Measurements from ENCODE around the gene MRPL20.
"Not testable (repeated sequence)": the region's sequence is repeated elsewhere in the genome, so short reads cannot be mapped to it uniquely, and the experiment has no call there.

The MRPL20 gene

DNA sequence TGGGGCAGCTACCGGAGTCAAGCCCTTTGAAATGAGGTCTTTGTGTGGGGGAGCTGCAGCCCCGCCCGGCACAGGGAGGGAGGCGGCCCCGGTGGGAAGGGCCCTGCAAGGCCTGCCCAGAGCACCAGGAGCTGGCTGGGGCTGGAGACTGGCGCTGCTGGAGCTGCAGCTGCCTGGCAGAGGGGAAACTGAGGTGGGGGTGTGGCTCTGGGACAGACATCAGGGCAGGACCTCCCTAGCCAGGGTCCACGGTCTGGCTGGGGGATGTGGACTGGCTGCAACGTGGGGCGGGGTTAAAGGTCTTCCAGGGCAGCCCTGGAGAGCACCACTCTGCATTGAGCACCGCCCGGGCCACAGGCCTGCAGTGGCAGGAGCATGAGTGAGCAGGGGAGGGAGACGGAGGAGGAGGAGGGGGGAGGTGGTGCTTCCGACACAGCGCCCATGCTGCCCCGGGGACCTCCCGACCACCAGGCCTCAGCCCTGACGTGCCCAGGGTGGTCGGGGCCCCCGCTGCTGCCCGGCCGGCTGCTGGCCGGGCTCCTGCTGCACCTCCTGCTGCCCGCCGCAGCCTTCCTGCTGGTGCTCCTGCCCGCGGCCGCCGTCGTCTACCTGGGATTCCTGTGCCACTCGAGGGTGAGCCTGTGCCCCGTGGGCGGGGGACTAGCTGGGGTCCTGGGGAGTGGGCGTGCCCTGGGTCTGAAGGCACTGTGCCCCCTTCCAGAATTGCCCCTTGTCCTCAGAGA is 18.8 kb upstream of the MRPL20 start:
- DNase-seq (ENCODE audit: low read depth), result no peak

DNA sequence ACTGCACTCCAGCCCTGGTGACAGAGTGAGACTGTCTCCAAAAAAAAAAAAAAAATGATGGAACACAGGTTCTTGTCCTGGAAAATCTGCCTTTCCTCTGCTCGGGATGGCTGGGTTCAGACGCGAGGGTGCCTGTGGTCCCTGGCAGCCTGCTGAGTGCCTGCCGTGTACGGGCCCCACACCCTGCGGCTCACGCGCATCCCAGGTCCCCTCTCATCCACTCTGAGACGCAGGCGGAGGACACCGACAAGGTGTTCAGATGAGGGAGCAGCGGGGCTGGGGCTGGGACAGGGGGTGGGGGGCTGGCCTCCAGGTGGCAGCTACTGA is 18.3 kb upstream of the MRPL20 start:
- DNase-seq (ENCODE audit: low read depth), result no peak

DNA sequence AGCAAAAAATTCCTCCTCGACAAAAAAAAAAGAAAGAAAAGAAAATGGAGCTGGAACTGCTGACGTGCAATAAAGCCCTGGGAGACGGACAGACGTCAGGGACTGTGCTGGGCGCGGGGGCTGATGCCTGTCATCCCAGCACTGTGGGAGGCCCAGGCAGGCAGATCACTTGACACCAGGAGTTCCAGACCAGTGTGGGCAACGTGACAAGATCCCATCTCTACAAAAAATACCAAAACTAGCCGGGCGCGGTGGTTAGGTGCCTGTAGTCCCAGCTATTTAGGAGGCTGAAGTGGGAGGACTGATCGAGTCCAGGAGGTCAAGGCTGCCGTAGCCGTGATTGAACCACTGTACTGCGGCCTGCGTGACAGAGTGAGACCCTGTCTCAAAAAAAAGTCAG is 17.6 kb upstream of the MRPL20 start:
- DNase-seq (ENCODE audit: low read depth), result no peak

DNA sequence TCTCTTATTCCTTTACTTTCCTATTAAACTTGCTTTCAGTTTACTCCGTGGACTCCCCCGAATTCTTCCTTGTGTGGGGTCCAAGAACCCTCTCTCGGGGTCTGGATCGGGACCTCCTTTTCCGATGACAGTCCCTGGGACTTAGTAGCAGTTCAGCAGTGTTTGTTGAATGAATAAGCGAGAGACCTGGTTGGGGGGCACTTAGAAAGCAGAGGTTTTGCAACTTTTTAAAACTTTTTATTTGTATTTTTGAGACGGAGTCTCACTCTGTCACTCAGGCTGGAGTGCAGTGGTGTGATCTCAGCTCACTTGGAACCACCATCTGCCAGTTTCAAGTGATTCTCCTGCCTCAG is 16.1 kb upstream of the MRPL20 start:
- no peak for DNase-seq (ENCODE audit: low read depth)

DNA sequence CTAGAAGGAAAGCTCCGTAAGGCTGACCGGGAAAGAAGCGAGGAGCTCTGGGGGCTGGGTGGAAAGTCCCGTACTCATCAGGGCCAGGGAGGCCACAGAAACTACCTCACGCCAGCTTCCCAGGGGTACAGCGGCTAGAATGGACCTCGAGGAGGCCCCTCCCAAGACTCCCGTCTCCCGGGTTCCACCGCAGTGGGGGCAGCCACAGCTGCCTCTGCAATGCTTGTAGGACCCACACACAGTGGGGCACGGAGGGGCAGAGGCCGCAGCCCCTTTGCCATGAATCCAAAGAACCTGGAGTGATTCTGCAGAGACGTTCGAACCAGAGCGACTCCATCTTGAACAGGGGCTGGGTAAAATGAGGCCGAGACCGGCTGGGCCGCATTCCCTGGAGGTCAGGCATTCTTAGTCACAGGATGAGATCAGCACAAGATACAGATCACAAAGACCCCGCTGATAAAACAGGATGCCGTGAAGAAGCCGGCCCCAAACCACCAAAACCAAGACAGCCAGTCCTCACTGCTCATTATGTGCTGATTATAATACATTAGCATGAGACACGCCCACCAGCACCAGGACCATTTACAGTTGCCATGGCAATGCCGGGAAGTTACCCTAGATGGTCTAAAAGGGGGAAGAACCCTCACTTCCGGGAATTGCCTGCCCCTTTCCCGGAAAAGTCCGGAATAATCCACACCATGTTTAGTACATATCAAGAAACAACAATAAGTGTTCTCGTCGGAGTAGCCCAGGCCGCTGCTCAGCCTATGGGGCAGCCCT is 15.6 kb upstream of the MRPL20 start:
- DNase-seq (ENCODE audit: low read depth), result peak; percentile 43

DNA sequence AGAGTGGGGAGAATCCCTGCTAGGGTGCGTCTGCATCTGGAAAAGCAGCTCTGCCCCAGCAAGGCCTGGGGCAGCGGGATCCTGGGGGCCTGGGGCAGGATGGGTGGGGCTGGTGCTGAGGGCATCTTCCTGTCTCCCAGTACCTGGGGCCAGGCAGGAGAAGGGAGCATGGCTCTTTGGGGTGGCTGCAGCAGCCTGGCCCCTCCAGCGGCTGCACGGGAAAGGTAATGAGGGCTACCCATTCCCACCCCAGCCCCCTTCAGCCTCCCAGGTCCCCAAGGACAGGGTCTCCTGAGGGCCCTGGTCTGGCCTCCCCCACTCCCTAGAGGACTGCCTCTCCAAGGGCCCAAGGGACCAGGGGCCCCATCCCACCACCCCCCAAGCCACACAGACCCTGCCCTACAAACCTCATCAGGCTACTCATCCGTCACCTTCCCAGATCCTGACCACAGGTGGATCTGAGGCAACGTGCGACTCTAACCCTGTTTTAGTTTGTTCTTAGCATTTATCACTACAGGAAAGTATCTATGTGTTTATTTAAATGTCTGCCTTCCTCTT is 14.9 kb upstream of the MRPL20 start:
- no peak for DNase-seq (ENCODE audit: low read depth)

DNA sequence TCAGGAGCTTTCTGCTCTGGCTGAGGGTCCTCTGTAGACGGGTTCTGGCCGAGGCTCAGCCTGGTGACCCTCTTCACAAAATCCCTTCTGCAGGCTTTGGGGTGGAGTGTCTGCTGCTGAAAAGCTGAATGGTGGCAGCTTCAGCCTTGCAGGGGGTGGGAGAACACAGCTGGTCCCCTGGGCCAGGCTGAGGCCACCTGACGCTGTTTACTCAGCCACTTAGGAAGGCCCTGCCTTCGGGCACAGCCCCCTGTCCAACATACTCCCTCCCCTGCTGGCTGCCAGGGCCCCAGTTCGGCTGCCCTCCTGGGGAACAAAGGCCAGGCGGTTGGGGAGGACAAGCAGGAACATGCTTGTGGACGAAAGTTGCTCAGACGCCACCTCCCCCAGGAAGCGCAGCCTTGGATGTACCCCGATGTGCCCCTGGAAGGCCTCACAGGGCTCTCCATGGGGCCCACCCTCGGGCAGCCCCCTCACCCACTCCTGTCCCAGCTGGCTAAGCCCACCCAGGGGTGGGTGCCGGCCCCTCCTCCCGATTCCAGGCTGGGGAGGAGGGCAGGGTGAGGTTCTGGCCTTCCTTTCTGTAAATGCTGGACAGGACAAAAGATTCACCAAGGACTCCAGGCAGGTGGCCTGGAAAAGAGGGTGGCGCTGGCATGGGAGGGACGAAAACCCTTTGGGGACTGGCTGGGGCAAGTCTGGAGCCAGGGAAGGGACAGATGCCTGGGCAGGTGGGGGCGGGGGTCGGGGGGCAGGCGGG is 14.2 kb upstream of the MRPL20 start, which contains the start of gene ANKRD65:
Gene ANKRD65, minus strand, starts transcription at position 130 of the 760 bp plus-strand sequence. CDS start 271 bp downstream, outside the sequence.
- DNase-seq (ENCODE audit: low read depth), result no peak

DNA sequence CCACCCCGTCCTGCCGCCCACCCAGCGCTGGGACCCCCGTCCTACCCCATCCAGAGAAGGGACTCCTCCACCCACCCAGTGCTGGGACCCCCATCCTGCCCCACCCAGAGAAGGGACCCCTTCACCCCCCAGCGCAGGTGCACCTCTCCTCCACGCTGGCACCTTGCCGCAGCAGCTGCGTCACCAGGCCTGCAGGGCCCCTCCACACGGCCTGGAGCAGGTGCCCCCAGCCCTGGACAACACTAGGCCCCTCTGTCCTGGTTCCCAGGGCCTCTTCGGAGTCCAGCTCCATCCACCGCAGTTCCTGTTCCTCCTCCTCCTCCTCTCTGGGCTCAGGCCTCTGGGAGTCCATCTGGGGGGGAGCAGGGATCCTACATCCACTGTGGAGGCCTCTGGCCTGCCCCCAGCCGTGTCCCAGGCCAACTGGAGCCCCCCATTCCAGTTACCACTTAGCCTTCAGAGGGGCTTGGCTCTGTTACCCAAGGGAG is 13.6 kb upstream of the MRPL20 start:
- DNase-seq (ENCODE audit: low read depth), result no peak

DNA sequence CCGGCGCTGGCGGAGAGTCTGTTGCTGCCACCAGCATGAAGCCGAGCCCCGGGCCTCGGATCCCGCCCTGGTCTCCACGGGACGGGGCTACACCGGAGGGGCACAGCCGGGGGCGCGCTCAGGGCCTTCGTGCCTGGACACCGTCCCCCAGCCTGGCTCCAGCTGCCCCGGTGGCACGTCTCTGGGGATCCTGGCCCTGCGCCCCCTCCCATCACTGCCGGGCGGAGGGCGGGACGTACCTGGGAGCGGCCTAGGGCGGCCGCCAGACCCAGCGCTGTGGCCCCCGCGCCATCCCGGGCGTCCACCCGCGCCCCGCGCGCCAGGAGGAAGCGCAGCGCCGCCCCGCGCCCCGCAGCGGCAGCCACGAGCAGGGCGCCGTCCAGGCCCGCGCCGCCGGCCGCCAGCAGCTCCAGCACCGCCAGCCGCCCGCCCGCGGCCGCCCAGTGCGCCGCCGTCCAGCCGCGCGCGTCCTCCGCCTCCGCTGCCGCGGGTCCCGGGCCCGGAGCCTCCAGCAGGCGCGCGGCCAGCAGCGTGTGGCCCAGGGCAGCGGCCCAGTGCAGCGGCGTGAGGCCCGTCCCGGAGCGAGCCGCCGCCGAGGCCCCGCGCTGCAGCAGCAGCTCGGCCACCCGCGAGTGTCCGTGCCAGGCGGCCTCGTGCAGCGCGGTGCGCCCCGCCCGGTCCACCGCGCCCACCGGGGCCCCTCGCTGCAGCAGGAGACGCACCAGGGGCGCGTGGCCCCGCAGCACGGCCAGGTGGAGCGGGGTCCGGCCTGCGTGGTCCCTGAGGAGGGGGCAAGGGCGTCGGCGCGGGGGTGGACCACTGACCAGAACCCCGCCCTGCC is 12.9 kb upstream of the MRPL20 start:
- no peak for DNase-seq (ENCODE audit: low read depth)

DNA sequence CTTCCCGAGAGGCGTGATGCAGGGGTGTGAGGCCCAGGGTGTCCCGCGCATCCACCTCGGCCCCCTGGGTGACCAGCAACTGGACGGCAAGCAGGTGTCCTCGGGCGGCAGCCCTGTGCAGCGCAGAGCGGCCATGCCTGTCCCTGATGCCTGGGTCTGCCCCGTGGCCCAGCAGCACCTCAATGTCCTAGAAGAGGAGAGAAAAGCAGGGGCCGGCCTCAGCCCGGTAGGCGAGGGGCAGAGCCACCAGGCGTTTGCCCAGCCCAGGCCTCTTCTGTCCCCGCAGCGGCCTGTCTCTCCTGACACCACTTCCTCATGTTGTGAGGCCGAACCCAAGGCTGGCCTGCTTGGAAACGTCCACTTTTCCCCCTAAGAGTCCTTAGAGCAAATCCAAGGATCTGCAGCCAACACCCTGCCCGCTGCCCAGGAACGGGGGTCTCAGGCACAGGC is 12.3 kb upstream of the MRPL20 start:
- DNase-seq (ENCODE audit: low read depth), result no peak

DNA sequence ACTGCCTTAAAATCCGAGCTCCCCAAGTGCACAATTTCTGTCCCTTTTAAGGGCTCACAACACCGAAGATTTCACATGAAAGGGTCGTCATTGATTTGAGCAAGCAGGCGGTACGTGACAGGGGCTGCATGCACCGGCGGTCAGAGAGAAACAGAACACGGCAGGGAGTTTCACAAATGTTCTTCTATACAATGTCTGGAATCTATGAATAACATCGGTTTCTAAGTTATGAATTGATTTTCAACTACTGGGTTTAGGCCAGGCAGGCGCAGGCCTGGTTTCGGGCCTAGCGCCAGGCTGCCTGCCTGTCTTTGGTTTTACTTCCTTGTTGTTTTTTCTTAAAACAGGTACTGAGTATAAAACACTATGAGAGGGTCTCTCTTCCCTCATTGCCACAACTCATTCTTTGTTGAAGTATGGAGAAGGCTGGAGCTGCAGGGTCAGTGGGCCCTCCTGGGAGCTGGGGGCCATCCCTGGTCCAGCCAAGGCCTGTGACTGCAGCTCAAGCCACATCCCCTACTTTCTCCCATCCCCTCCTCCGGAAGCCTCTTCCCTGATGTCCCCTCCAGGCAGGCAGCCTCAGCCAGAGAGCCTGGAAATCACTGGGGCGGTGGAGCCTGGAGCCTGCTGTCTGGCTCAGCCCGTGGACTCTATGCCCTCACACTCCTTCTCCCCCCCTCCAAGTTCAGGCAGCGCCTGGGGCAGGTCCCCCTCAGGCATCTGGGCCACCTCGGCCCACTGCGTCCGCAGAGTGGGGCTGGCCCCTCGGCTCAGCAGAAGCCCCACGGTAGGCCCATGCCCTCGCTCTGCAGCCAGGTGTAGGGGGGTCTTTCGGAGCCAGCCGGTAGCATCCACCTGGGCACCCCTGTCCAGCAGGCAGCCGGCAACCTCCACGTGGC is 11.6 kb upstream of the MRPL20 start:
- DNase-seq (ENCODE audit: low read depth), result no peak

DNA sequence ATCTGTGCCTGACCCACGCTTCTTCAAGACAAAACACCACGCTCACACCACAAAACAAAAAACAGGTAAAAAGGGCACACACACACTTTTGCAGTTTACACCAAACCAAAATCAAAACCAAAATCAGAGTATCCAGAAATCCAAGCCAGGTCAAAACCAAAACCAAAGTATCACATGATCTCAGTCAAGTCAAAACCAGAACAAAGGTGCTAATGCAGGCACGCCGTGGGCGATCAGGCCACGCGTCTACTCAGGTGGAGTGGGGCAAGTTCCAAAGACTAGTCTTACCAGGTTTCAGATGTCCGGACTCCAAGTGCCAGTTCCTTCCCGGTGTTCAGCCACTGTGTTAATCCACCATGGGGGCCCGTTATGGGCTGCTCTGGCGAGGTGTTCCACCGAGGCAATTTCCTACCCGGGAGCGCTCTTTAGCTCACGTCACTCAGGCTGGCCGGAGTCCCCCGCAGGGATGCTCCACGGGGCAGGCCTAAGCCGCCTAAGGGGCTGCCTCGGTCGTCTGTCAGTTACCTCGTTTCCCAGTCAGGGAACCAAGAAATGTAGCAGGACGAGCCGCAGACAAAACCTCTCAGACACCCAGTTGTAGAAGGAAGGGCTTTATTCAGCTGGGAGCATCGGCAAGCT is 10.9 kb upstream of the MRPL20 start:
- not testable (repeated sequence) for DNase-seq (ENCODE audit: low read depth)

DNA sequence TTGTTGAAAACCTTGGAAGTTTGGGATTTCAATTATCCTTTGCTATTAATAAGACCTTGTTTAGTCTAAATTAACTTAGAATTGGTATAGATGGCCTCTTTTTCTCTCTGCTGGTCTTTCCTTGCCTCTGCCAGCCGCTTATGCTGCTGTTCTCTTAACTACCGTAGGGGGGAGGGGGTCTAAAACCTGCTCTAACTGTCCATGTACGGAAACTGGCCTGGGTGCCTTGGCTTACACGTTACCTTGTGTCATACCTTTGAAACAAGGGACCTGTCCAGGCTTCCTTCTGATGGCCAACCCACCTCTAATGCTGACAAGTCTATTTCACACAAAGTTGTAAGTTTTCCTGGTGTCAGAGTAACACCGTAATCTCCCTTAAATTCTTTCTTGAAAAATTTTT is 10.3 kb upstream of the MRPL20 start:
- not testable (repeated sequence) for DNase-seq (ENCODE audit: low read depth)

DNA sequence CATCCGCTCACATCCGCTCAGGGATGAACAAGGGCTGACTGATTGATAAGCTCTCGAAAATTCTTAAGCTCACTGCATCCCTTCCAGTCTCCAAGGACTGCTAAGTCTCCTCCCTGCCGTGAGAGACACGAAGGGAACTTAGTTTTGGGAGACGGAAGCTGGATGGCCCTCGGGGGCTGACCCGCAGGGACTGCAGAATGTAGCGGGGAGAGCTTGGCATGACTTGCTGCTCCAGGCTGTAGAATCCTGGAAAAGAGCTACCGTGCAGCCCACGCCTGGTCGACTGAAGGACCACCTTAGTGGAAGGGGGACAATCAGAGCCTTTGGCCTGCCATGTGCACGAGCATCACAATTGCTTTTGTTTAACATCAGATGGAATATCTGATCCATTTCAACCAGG is 8.7 kb upstream of the MRPL20 start:
- DNase-seq (ENCODE audit: low read depth), result no peak

DNA sequence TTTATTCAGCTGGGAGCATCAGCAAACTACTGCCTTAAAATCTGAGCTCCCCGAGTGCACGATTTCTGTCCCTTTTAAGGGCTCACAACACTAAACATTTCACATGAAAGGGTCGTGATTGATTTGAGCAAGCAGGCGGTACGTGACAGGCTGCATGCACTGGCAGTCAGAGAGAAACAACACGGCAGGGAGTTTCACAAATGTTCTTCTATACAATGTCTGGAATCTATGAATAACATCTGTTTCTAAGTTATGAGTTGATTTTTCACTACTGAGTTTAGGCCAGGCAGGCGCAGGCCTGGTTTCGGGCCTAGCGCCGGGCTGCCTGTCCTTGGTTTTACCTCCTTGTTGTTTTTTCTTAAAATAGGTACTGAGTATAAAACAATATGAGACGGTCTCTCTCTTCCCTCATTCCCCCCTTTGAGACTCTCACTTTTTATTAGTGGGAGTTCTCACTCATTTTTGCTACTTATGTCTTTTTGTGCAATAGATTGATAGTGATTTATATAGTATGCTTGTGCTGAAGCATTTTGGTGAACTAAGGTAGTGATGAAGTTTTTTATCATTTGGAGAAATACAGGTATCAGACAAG is 5.3 kb upstream of the MRPL20 start:
- not testable (repeated sequence) for DNase-seq (ENCODE audit: low read depth)

DNA sequence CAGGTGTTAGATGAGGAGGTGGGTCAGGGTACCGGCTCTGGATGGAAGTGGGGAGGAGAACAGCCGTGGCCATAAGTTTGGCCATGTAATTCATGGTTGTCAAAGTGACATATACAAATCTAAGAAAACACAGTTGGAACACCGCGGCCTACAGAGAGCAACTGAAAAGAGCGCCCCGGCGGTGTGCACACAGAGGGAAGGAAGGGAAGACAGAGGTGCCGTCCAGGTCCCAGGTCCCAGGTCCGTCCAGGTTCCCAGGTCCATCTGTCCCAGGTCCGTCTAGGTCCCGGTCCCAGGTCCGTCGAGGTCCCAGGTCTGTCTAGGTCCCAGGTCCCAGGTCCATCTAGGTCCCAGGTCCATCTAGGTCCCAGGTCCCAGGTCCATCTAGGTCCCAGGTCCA is 4.5 kb upstream of the MRPL20 start:
- no peak for DNase-seq (ENCODE audit: low read depth)

DNA sequence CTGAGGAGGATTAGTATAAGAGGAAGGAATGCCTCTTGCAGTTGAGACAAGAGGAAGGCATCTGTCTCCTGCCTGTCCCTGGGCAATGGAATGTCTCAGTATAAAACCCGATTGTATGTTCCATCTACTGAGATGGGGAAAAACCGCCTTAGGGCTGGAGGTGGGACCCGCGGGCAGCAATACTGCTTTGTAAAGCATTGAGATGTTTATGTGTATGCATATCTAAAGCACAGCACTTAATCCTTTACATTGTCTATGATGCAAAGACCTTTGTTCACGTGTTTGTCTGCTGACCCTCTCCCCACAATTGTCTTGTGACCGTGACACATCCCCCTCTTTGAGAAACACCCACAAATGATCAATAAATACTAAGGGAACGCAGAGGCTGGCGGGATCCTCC is 3.1 kb upstream of the MRPL20 start:
- not testable (repeated sequence) for DNase-seq (ENCODE audit: low read depth)

DNA sequence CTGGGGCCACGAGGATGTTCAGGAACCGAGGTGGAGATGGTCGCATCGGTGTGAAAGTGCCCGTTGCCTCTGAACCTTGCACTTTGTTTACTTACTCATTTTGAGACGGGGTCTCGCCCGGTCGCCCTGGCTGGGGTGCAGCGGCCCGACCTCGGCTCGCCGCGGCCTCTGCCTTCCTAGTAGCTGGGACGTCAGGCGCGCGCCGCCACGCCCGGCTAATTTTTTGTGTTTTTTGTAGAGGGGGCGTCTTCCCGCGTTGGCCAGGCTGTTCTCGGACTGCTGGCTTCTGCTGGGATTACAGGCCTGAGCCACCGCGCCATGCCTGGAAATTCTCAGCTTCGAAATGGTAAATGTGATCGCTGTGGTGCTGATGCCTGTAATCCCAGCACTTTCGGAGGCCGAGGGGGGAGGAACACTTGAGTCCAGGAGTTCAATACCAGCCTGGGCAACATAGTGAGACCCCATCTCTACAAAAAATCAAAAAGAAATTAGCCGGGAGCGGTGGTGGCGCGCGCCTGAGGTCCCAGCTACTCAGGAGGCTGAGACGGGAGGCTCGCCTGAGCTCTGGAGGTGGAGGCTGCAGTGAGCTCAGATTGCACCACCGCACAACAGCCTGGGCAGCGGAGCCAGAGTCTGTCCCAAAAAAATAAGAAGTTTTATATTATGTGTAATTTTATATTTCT is 684 bp upstream of the MRPL20 start:
- peak; percentile 43 for DNase-seq (ENCODE audit: low read depth)
